ENCODE results near the gene RIMKLA. TPM values are rescaled to one million over a fixed set of nuclear protein-coding genes. Genes with fewer than 3 reads are reported as not detected.

Gene RIMKLA
- total and polyA plus RNA-seq, 2 of the 13 experiments (the other 11 are each of a cell fraction or from before 2014, with no cell fraction given) = 2.5 to 3.8 TPM

DNA sequence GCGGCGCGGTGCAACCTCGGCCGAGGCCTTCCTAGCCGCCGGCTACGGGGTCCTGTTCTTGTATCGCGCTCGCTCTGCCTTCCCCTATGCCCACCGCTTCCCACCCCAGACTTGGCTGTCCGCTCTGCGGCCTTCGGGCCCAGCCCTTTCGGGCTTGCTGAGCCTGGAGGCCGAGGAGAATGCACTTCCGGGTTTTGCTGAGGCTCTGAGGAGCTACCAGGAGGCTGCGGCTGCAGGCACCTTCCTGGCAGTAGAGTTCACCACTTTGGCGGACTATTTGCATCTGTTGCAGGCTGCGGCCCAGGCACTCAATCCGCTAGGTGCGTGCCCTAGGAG, 76.1 kb downstream of the RIMKLA start (continued):
- TF ChIP-seq DZIP1 (CRISPR knock-in tag; IDR thresholded peaks at IDR 0.05) = no peak
- TF ChIP-seq, protein P1, sequence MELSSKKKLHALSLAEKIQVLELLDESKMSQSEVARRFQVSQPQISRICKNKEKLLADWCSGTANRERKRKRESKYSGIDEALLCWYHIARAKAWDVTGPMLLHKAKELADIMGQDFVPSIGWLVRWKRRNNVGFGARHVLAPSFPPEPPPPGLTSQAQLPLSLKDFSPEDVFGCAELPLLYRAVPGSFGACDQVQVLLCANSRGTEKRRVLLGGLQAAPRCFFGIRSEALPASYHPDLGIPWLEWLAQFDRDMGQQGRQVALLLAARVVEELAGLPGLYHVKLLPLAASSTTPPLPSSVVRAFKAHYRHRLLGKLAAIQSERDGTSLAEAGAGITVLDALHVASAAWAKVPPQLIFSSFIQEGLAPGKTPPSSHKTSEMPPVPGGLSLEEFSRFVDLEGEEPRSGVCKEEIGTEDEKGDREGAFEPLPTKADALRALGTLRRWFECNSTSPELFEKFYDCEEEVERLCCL (CRISPR knock-in tag; IDR thresholded peaks at IDR 0.05; ENCODE audit: borderline replicate concordance) = 0 out of 2 replicates have a peak, but pooled peaks have one; percentile 13
- TF ChIP-seq, protein P2, sequence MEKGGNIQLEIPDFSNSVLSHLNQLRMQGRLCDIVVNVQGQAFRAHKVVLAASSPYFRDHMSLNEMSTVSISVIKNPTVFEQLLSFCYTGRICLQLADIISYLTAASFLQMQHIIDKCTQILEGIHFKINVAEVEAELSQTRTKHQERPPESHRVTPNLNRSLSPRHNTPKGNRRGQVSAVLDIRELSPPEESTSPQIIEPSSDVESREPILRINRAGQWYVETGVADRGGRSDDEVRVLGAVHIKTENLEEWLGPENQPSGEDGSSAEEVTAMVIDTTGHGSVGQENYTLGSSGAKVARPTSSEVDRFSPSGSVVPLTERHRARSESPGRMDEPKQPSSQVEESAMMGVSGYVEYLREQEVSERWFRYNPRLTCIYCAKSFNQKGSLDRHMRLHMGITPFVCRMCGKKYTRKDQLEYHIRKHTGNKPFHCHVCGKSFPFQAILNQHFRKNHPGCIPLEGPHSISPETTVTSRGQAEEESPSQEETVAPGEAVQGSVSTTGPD (CRISPR knock-in tag; IDR thresholded peaks at IDR 0.05) = no peak
- TF ChIP-seq ARID4A (CRISPR knock-in tag; IDR thresholded peaks at IDR 0.05; ENCODE audit: borderline replicate concordance) = peak; percentile 72
- TF ChIP-seq PHF20 (CRISPR knock-in tag; IDR thresholded peaks at IDR 0.05) = peak; percentile 54
- no peak for TF ChIP-seq ZKSCAN8 (CRISPR knock-in tag; IDR thresholded peaks at IDR 0.05; ENCODE audit: borderline replicate concordance)
- TF ChIP-seq SMAD3 (CRISPR knock-in tag; IDR thresholded peaks at IDR 0.05) = no peak
- TF ChIP-seq HNRNPK (IDR thresholded peaks at IDR 0.05; ENCODE audit: low read depth, low read length, poor library complexity, severe bottlenecking) = no peak
- TF ChIP-seq CENPX (CRISPR knock-in tag; IDR thresholded peaks at IDR 0.05) = no peak
- TF ChIP-seq ZSCAN12 (CRISPR knock-in tag; IDR thresholded peaks at IDR 0.05) = no peak
- TF ChIP-seq BRCA1 (CRISPR knock-in tag; IDR thresholded peaks at IDR 0.05) = no peak
- TF ChIP-seq, protein P3, sequence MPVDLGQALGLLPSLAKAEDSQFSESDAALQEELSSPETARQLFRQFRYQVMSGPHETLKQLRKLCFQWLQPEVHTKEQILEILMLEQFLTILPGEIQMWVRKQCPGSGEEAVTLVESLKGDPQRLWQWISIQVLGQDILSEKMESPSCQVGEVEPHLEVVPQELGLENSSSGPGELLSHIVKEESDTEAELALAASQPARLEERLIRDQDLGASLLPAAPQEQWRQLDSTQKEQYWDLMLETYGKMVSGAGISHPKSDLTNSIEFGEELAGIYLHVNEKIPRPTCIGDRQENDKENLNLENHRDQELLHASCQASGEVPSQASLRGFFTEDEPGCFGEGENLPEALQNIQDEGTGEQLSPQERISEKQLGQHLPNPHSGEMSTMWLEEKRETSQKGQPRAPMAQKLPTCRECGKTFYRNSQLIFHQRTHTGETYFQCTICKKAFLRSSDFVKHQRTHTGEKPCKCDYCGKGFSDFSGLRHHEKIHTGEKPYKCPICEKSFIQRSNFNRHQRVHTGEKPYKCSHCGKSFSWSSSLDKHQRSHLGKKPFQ (CRISPR knock-in tag; IDR thresholded peaks at IDR 0.05; ENCODE audit: insufficient replicate concordance) = no peak
- TF ChIP-seq ZNF547 (CRISPR knock-in tag; IDR thresholded peaks at IDR 0.05) = 0 out of 2 replicates have a peak, but pooled peaks have one; percentile 40
- no peak for TF ChIP-seq ZBTB42 (CRISPR knock-in tag; IDR thresholded peaks at IDR 0.05)
- TF ChIP-seq ATM (IDR thresholded peaks at IDR 0.05; ENCODE audit: borderline replicate concordance) = no peak
- TF ChIP-seq ZNF614 (CRISPR knock-in tag; IDR thresholded peaks at IDR 0.05; ENCODE audit: borderline replicate concordance) = no peak

All from HepG2 (cell line).